HepG2 (cell line): ENCODE measurements around the gene VSIG10L2. TPM values are rescaled to one million over a fixed set of nuclear protein-coding genes. Genes with fewer than 3 reads are reported as not detected.

Experiments used
- ATAC-seq: fragments of 200-7000 bp; cut with Tn5 transposase; 3 replicates; pipeline ENCODE4 v1.9.1; 2020; ENCODE audit warnings: mild to moderate bottlenecking, moderate library complexity
- BruUV-seq: library from RNA; stranded (reverse); fragments of 400-500 nt; replicated peaks from 2 replicates; lab custom pipeline; 2021; lab: Mats Ljungman, UMichigan
- CTCF ChIA-PET: fragments of 300-600 bp; formaldehyde crosslinking; extraction: SDS; loops from one replicate; lab custom pipeline; 2021; ENCODE audit warnings: low total read pairs, inconsistent platforms, low intra/inter-chr PET ratio; lab: Yijun Ruan, JAX
- POLR2A ChIA-PET: fragments of 350-600 bp; sonication (Branson Sonifier 250); formaldehyde crosslinking; loops from one replicate; lab custom pipeline; 2020; ENCODE audit warnings: antibody characterized with exemption, inconsistent platforms; lab: Yijun Ruan, JAX
- DNase-seq: peaks from one replicate; pipeline ENCODE4 v3.0.0-alpha.2; 2015; ENCODE audit warnings: low spot score
- FAIRE-seq: peaks from 3 replicates; lab custom pipeline; 2011; peaks lifted over from hg19 to GRCh38; lab: Jason Lieb, UNC
- H2AFZ ChIP-seq: one replicate; pipeline ENCODE4 v1.6.1; 2011; ENCODE audit warnings: low read length, inconsistent platforms
- H3K27ac ChIP-seq: fragments of 300-600 bp; 3 replicates; pipeline ENCODE4 v1.8.0; 2011; ENCODE audit warnings: mixed run types, mild to moderate bottlenecking, mixed read lengths, low read length, inconsistent platforms; ENCODE audit not compliant: insufficient read depth; ENCODE audit errors: extremely low read length
- H3K27me3 ChIP-seq, 2 experiments: fragments of 200-600 bp in 1 of 2; 2 replicates in 1 of 2; 3 replicates in 1 of 2; pipeline versions ENCODE4 v1.6.0 to v1.8.0; 2011; ENCODE audit warnings: low read length in 2 of 2, mild to moderate bottlenecking in 2 of 2, moderate library complexity in 2 of 2, inconsistent platforms in 1 of 2; ENCODE audit not compliant: insufficient read depth in 2 of 2, control insufficient read depth in 1 of 2
- H3K36me3 ChIP-seq, 2 experiments: fragments of 200-600 bp in 1 of 2; replicated peaks in 1 of 2; 2 replicates in 1 of 2; 3 replicates in 1 of 2; pipeline versions ENCODE4 v1.5.1 to v1.8.0; 2011; ENCODE audit warnings: low read length in 2 of 2, inconsistent platforms in 1 of 2; ENCODE audit not compliant: insufficient read depth in 2 of 2, control insufficient read depth in 1 of 2
- H3K4me1 ChIP-seq: 2 replicates; pipeline ENCODE4 v1.5.1; 2012; ENCODE audit warnings: low read length, inconsistent platforms; ENCODE audit not compliant: insufficient read depth
- H3K4me2 ChIP-seq: 2 replicates; pipeline ENCODE4 v1.6.0; 2011; ENCODE audit warnings: low read depth, low read length, inconsistent platforms
- H3K4me3 ChIP-seq, 3 experiments: fragments of 200-600 bp in 1 of 3; sonication (generic), shearing (Covaris generic) in 1 of 3; replicated peaks in 1 of 3; 2 replicates each; pipeline ENCODE4 v1.5.1; 2011 to 2016; ENCODE audit warnings: low read length in 3 of 3, inconsistent platforms in 2 of 3, low read depth in 2 of 3, mild to moderate bottlenecking in 2 of 3, control low read depth in 1 of 3, mixed read lengths in 1 of 3; ENCODE audit not compliant: insufficient read depth in 1 of 3
- H3K79me2 ChIP-seq: one replicate; pipeline ENCODE4 v1.6.1; 2011; ENCODE audit warnings: low read length, inconsistent platforms; ENCODE audit not compliant: insufficient read depth
- H3K9ac ChIP-seq: 2 replicates; pipeline ENCODE4 v1.6.0; 2011; ENCODE audit warnings: mild to moderate bottlenecking, low read depth, low read length, inconsistent platforms; ENCODE audit not compliant: insufficient read depth
- H3K9me3 ChIP-seq: 2 replicates; pipeline ENCODE4 v1.5.1; 2012; ENCODE audit warnings: mild to moderate bottlenecking, low read length
- H4K20me1 ChIP-seq: 2 replicates; pipeline ENCODE4 v1.6.0; 2011; ENCODE audit warnings: inconsistent platforms, mild to moderate bottlenecking, low read length, moderate library complexity; ENCODE audit not compliant: insufficient read depth
- HMG20A ChIP-seq: IDR thresholded peaks from 2 replicates; pipeline ENCODE4 v1.6.1; 2016; ENCODE audit warnings: borderline replicate concordance
- HNRNPUL1 ChIP-seq: fragments of 200-400 bp; formaldehyde crosslinking; IDR thresholded peaks from 2 replicates; pipeline ENCODE4 v1.6.1; 2017; ENCODE audit warnings: low read depth, mild to moderate bottlenecking, low read length, moderate library complexity
- HOMEZ ChIP-seq: IDR thresholded peaks from 2 replicates; pipeline ENCODE4 v1.6.1; 2016; ENCODE audit warnings: low read depth
- MBD4 ChIP-seq: IDR thresholded peaks from 2 replicates; pipeline ENCODE4 v1.6.1; 2012; ENCODE audit warnings: low read length, inconsistent platforms, borderline replicate concordance
- SMARCC2 ChIP-seq: fragments of 450-650 bp; IDR thresholded peaks from 2 replicates; pipeline ENCODE4 v1.6.1; 2017; ENCODE audit warnings: antibody characterized with exemption, mild to moderate bottlenecking
- SMARCE1 ChIP-seq: fragments of 450-650 bp; IDR thresholded peaks from 2 replicates; pipeline ENCODE4 v1.6.1; 2017; ENCODE audit warnings: borderline replicate concordance
- SMYD3 ChIP-seq: sonication (generic); formaldehyde crosslinking; IDR thresholded peaks from 2 replicates; pipeline ENCODE4 v1.8.1; 2023; ENCODE audit warnings: mild to moderate bottlenecking, missing genetic modification reagents
- ZNF766 ChIP-seq: sonication (generic); formaldehyde crosslinking; IDR thresholded peaks from 2 replicates; pipeline ENCODE4 v1.5.0; 2020; ENCODE audit warnings: missing genetic modification reagents, borderline replicate concordance
- ZNF788 ChIP-seq: sonication (generic); formaldehyde crosslinking; IDR thresholded peaks from 2 replicates; pipeline ENCODE4 v1.5.0; 2020; ENCODE audit warnings: mild to moderate bottlenecking, missing genetic modification reagents, borderline replicate concordance
- WGBS: methylation state at CpG from one replicate; pipeline ENCODE4 v1.1.6; 2017; ENCODE audit warnings: low lambda C conversion rate; 5-methylcytosine and 5-hydroxymethylcytosine counted together
- in situ Hi-C: cut with HindIII; loops from 2 replicates; pipeline ENCODE4 v1.10.0; 2017; ENCODE audit warnings: low pct_unique_long_range_greater_than_20kb; ENCODE audit not compliant: extremely low pct_ligation_motif_present
- intact Hi-C: fragments of 100-400 bp; cut with micrococcal nuclease; formaldehyde crosslinking; loops from one replicate; pipeline ENCODE4 v1.10.0; 2022; ENCODE audit not compliant: unreplicated experiment
- polyA plus RNA-seq, 8 experiments: library from polyadenylated mRNA; depleted of rRNA in 3 of 8; stranded (reverse) in 7 of 8; unstranded in 1 of 8; fragments of >200 nt; fragmentation: Illumina TruSeq in 4 of 8; extraction: Trizol in 4 of 8; gene quantifications; 2 replicates each; pipeline versions ENCODE4 v1.2.1 to v1.2.3, GENCODE V29; 2011 to 2016; ENCODE audit warnings: low read depth in 4 of 8, missing spikeins in 1 of 8, mixed read lengths in 1 of 8; ENCODE audit not compliant: insufficient read depth in 1 of 8
- total RNA-seq, 5 experiments: library from RNA; depleted of rRNA; stranded (reverse); fragments of >200 nt; fragmentation: Illumina TruSeq; extraction: Trizol; gene quantifications; 2 replicates each; pipeline ENCODE4 v1.2.3, GENCODE V29; 2016; ENCODE audit warnings: low read depth in 1 of 5

VSIG10L2 gene
- total and polyA plus RNA-seq, 2 of the 13 experiments (the other 11 are each of a cell fraction or from before 2014, with no cell fraction given): 0.21 TPM; not detected in 1

GRCh38 chr11:125955856-125956255 is 10.0 kb downstream of the VSIG10L2 start:
- FAIRE-seq: no peak
- H3K4me1 ChIP-seq: no peaks in the 10 kb centered on the region
- H3K79me2 ChIP-seq: no peaks in the 10 kb centered on the region
- no peak for DNase-seq
- CTCF ChIA-PET: no interaction called here
- POLR2A ChIA-PET: no interaction called here
- no peaks in the 10 kb centered on the region for H3K9me3 ChIP-seq
- intact Hi-C loops: no loop called here
- no peak overlapping the region for H3K4me2 ChIP-seq
- WGBS: 83% methylated on average over 2 of the region's 2 CpGs
- H3K27ac ChIP-seq: no peak overlapping the region
- no TSS peak for BruUV-seq
- in situ Hi-C loops: no loop called here
- H3K27me3 ChIP-seq: no peaks in the 10 kb centered on the region
- H3K36me3 ChIP-seq: peaks cover 0 to 18% of the 10 kb centered on the region in 2 experiments; a peak in 2 of 5 replicates
- H3K9ac ChIP-seq: no peak overlapping the region
- ATAC-seq: no peak
- no peak overlapping the region for H3K4me3 ChIP-seq
- TF ChIP-seq ZNF766 (CRISPR knock-in tag): no peak
- no peak for TF ChIP-seq HNRNPUL1
- TF ChIP-seq ZNF788: no peak
- no peak for TF ChIP-seq SMARCE1
- TF ChIP-seq MBD4: no peak
- no peak for TF ChIP-seq SMARCC2
- no peak for TF ChIP-seq HMG20A (CRISPR knock-in tag)
- TF ChIP-seq HOMEZ (CRISPR knock-in tag): no peak
- TF ChIP-seq SMYD3 (CRISPR knock-in tag): no peak
- H4K20me1 ChIP-seq: no peaks in the 10 kb centered on the region
- H2AFZ ChIP-seq: no peak overlapping the region
